Endothelial cell of umbilical vein (primary cell): ENCODE data around the gene GABRR2. TPM values are rescaled to one million over a fixed set of nuclear protein-coding genes. Genes with fewer than 3 reads are reported as not detected.

Experiments
- BruUV-seq: library from RNA; stranded (reverse); fragments of 400-500 nt; replicated peaks from 2 replicates; lab custom pipeline; 2021; lab: Mats Ljungman, UMichigan
- CTCF ChIA-PET: fragments of 300-600, 350-600 bp; sonication (Branson Sonifier 250); formaldehyde crosslinking; loops from one replicate; lab custom pipeline; 2021; ENCODE audit warnings: antibody characterized with exemption, inconsistent platforms; lab: Charles Lee
- POLR2A ChIA-PET: fragments of 300-600, 350-600 bp; sonication (Branson Sonifier 250); formaldehyde crosslinking; loops from one replicate; lab custom pipeline; 2021; ENCODE audit warnings: antibody characterized with exemption, inconsistent platforms; lab: Charles Lee
- DNase-seq: peaks from one replicate; pipeline ENCODE4 v3.0.0-alpha.2; 2011; ENCODE audit warnings: low read depth, low spot score
- FAIRE-seq: peaks from 2 replicates; lab custom pipeline; 2011; peaks lifted over from hg19 to GRCh38; lab: Jason Lieb, UNC
- H2AFZ ChIP-seq: 2 replicates; pipeline ENCODE4 v1.6.0; 2012; ENCODE audit warnings: low read depth, low read length, control low read depth, inconsistent platforms
- H3K27ac ChIP-seq: 2 replicates; pipeline ENCODE4 v1.5.1; 2011; ENCODE audit warnings: low read depth, mild to moderate bottlenecking, control low read depth, low read length, moderate library complexity; ENCODE audit not compliant: insufficient read depth
- H3K27me3 ChIP-seq, 2 experiments: 2 replicates each; pipeline versions ENCODE4 v1.6.0 to v1.6.1; 2011; ENCODE audit warnings: low read length in 2 of 2, mixed read lengths in 1 of 2; ENCODE audit not compliant: control insufficient read depth in 2 of 2, insufficient read depth in 2 of 2
- H3K36me3 ChIP-seq, 2 experiments: 2 replicates in 1 of 2; 3 replicates in 1 of 2; pipeline ENCODE4 v1.5.1; 2011; ENCODE audit warnings: low read length in 2 of 2, mild to moderate bottlenecking in 1 of 2, moderate library complexity in 1 of 2; ENCODE audit not compliant: control insufficient read depth in 2 of 2, insufficient read depth in 2 of 2; ENCODE audit errors: extremely low read depth in 1 of 2
- H3K4me1 ChIP-seq: 3 replicates; pipeline ENCODE4 v1.5.1; 2011; ENCODE audit warnings: mild to moderate bottlenecking, low read length; ENCODE audit not compliant: control insufficient read depth, insufficient read depth; ENCODE audit errors: extremely low read depth
- H3K4me2 ChIP-seq: 2 replicates; pipeline ENCODE4 v1.6.1; 2011; ENCODE audit warnings: low read length, control low read depth, mixed read lengths; ENCODE audit not compliant: insufficient read depth
- H3K4me3 ChIP-seq, 3 experiments: fragments of 200-600 bp in 1 of 3; sonication (generic), shearing (Covaris generic) in 1 of 3; replicated peaks in 1 of 3; 2 replicates each; pipeline ENCODE4 v1.5.1; 2011 to 2016; ENCODE audit warnings: control low read depth in 3 of 3, low read length in 3 of 3, mild to moderate bottlenecking in 2 of 3, inconsistent platforms in 1 of 3, low read depth in 1 of 3, moderate library complexity in 1 of 3; ENCODE audit not compliant: insufficient read depth in 1 of 3
- H3K79me2 ChIP-seq: 2 replicates; pipeline ENCODE4 v1.6.0; 2012; ENCODE audit warnings: low read length, inconsistent platforms; ENCODE audit not compliant: control insufficient read depth, insufficient read depth
- H3K9ac ChIP-seq: replicated peaks from 2 replicates; pipeline ENCODE3; 2011; ENCODE audit warnings: low read length, control low read depth; ENCODE audit not compliant: insufficient read depth; ENCODE audit errors: extremely low read depth
- H3K9me1 ChIP-seq: replicated peaks from 3 replicates; pipeline ENCODE4 v1.6.0; 2011; ENCODE audit warnings: mild to moderate bottlenecking, low read length; ENCODE audit not compliant: control insufficient read depth, insufficient read depth; ENCODE audit errors: extremely low read depth
- H3K9me3 ChIP-seq: replicated peaks from 2 replicates; pipeline ENCODE4 v1.5.1; 2012; ENCODE audit warnings: low read length, inconsistent platforms; ENCODE audit not compliant: control insufficient read depth, insufficient read depth
- H4K20me1 ChIP-seq: replicated peaks from 2 replicates; pipeline ENCODE3; 2011; ENCODE audit warnings: mild to moderate bottlenecking, low read length; ENCODE audit not compliant: control insufficient read depth, insufficient read depth; ENCODE audit errors: extremely low read depth
- CTCF ChIP-seq, 2 donors: IDR thresholded peaks; 1 replicate in 1 of 2; 2 replicates in 1 of 2; pipeline ENCODE4 v1.5.1; 2011; ENCODE audit warnings: low read length in 2 of 2, mild to moderate bottlenecking in 2 of 2, moderate library complexity in 2 of 2, control low read depth in 1 of 2, inconsistent platforms in 1 of 2, low read depth in 1 of 2; ENCODE audit not compliant: insufficient read depth in 1 of 2; ENCODE audit errors: extremely low read depth in 1 of 2
- EZH2 ChIP-seq: IDR thresholded peaks from 2 replicates; pipeline ENCODE4 v1.6.1; 2012; ENCODE audit warnings: borderline replicate concordance, low read depth, mild to moderate bottlenecking, moderate library complexity, low read length, inconsistent platforms; ENCODE audit not compliant: severe bottlenecking
- FOS ChIP-seq: IDR thresholded peaks from 2 replicates; pipeline ENCODE4 v1.6.1; 2011; ENCODE audit warnings: mild to moderate bottlenecking, low read length, moderate library complexity, borderline replicate concordance; ENCODE audit not compliant: insufficient read depth
- GATA2 ChIP-seq: IDR thresholded peaks from 2 replicates; pipeline ENCODE4 v1.7.0; 2011; ENCODE audit warnings: low read depth, mild to moderate bottlenecking, moderate library complexity, mixed read lengths, low read length; ENCODE audit not compliant: insufficient read length, insufficient read depth
- JUN ChIP-seq: IDR thresholded peaks from 2 replicates; pipeline ENCODE4 v1.6.1; 2011; ENCODE audit warnings: borderline replicate concordance, low read depth; ENCODE audit not compliant: insufficient read length, insufficient read depth
- POLR2A ChIP-seq: IDR thresholded peaks from 2 replicates; pipeline ENCODE4 v1.6.1; 2012; ENCODE audit warnings: low read depth, mild to moderate bottlenecking, control low read depth, low read length
- POLR2AphosphoS5 ChIP-seq: IDR thresholded peaks from 2 replicates; pipeline ENCODE4 v1.6.1; 2012; ENCODE audit warnings: low read depth, mild to moderate bottlenecking, control low read depth, low read length, moderate library complexity; ENCODE audit not compliant: insufficient read depth
- dilution Hi-C: fragments of 300-500 bp; cut with MboI; formaldehyde crosslinking; loops from one replicate; pipeline ENCODE4 v1.15.0; 2019; ENCODE audit warnings: low sequenced_read_pairs; ENCODE audit not compliant: extremely low pct_ligation_motif_present
- intact Hi-C: fragments of 100-400 bp; cut with micrococcal nuclease; formaldehyde crosslinking; loops from one replicate; pipeline ENCODE4 v1.10.0; 2022
- polyA plus RNA-seq, 4 experiments: library from polyadenylated mRNA; depleted of rRNA in 3 of 4; stranded (reverse) in 3 of 4; unstranded in 1 of 4; fragments of >200 nt; gene quantifications; 2 replicates each; pipeline versions ENCODE4 v1.2.1 to v1.2.3, GENCODE V29; 2011 to 2012; ENCODE audit warnings: missing spikeins in 1 of 4
- total RNA-seq: library from RNA; stranded (reverse); gene quantifications from 2 replicates; pipeline ENCODE4 v1.2.3, GENCODE V29; 2021

GABRR2 gene
- total and polyA plus RNA-seq, 2 donors (not counting 3 experiments of a cell fraction or from before 2014, with no cell fraction given), result 1.4 to 3.6 TPM

GRCh38 chr6:89323511-89323971 is 8.4 kb upstream of the GABRR2 start:
- TSS peak; percentile 1 for BruUV-seq
- H3K4me2 ChIP-seq, result peak overlapping the region; percentile 57
- H2AFZ ChIP-seq, result peak overlapping the region; percentile 11
- H3K9me1 ChIP-seq, result no peaks in the 10 kb centered on the region
- peaks cover 25% of the 10 kb centered on the region for H3K4me1 ChIP-seq
- no peak for TF ChIP-seq GATA2
- peak; percentile 39 for TF ChIP-seq POLR2AphosphoS5
- peak; percentile 20 for TF ChIP-seq POLR2A
- no peak for TF ChIP-seq EZH2
- TF ChIP-seq FOS, result peak; percentile 74
- TF ChIP-seq JUN, result peak; percentile 47
- no peak for TF ChIP-seq CTCF (IDR thresholded peaks at IDR 0.05; ENCODE audit: extremely low read depth in 1 of 2, insufficient read depth in 1 of 2, low read depth in 1 of 2, low read length in 2 of 2)
- dilution Hi-C loops (no loop called here), intact Hi-C loops (loop anchor here (1.0 kb wide), 1 partner anchor 11 kb away; no protein-coding TSS in a partner anchor)
- no peak overlapping the region for H3K4me3 ChIP-seq
- FAIRE-seq (peak; percentile 93), DNase-seq (peak; percentile 87)
- no peaks in the 10 kb centered on the region for H4K20me1 ChIP-seq
- H3K36me3 ChIP-seq, result peaks cover 0 to 9% of the 10 kb centered on the region in 2 experiments
- H3K9ac ChIP-seq, result peak overlapping the region; percentile 42
- H3K27me3 ChIP-seq, result no peaks in the 10 kb centered on the region
- ChIA-PET CTCF (interaction anchor here (1.4 to 3.8 kb wide), 3 partner anchors 12 to 49 kb away, joined by 3 to 15 read pairs (median 7); no protein-coding TSS in a partner anchor), POLR2A (no interaction called here)
- no peaks in the 10 kb centered on the region for H3K79me2 ChIP-seq
- H3K27ac ChIP-seq, result peak overlapping the region; percentile 61
- no peaks in the 10 kb centered on the region for H3K9me3 ChIP-seq
